HCT116 (cell line): ENCODE results near the gene PHYKPL. TPM values are rescaled to one million over a fixed set of nuclear protein-coding genes. Genes with fewer than 3 reads are reported as not detected.

Source experiments
- ATAC-seq: fragments of 200-7000 bp; cut with Tn5 transposase; 2 replicates; pipeline ENCODE4 v1.9.1; 2020; ENCODE audit warnings: mild to moderate bottlenecking, moderate library complexity
- BruUV-seq: library from RNA; stranded (reverse); fragments of 400-500 nt; replicated peaks from 2 replicates; lab custom pipeline; 2021; lab: Mats Ljungman, UMichigan
- CTCF ChIA-PET: fragments of 300-600 bp; sonication (Branson Sonifier 250); formaldehyde crosslinking; loops from one replicate; lab custom pipeline; 2021; ENCODE audit warnings: antibody characterized with exemption; lab: Charles Lee
- POLR2A ChIA-PET: fragments of 300-600, 350-600 bp; sonication (Branson Sonifier 250); formaldehyde crosslinking; loops from one replicate; lab custom pipeline; 2021; ENCODE audit warnings: antibody characterized with exemption; lab: Charles Lee
- RAD21 ChIA-PET, 2 experiments: fragments of 300-600 bp; sonication (Branson Sonifier 250); formaldehyde crosslinking; loops; one replicate each; lab custom pipeline; 2023; ENCODE audit warnings: low total read pairs in 2 of 2; ENCODE audit not compliant: uncharacterized antibody in 2 of 2, unreplicated experiment in 2 of 2, low non-redundant PET in 1 of 2; lab: Charles Lee
- DNase-seq: peaks from one replicate; pipeline ENCODE4 v3.0.0-alpha.2; 2010; ENCODE audit warnings: low read depth, low spot score
- H2AFZ ChIP-seq: fragments of 200-600 bp; shearing (Covaris generic), sonication (generic); 2 replicates; pipeline ENCODE4 v1.6.1; 2017; ENCODE audit warnings: low read depth, mixed run types, mixed read lengths, antibody characterized with exemption, low read length; ENCODE audit not compliant: poor library complexity, severe bottlenecking
- H3K27ac ChIP-seq: 2 replicates; pipeline ENCODE4 v1.5.1; 2012; ENCODE audit warnings: low read depth, low read length
- H3K27me3 ChIP-seq: fragments of 200-600 bp; sonication (generic); 2 replicates; pipeline ENCODE4 v1.6.1; 2016; ENCODE audit warnings: mixed run types, low read length, mixed read lengths; ENCODE audit not compliant: insufficient read depth
- H3K36me3 ChIP-seq, 2 experiments: fragments of 200-500 bp in 1 of 2; fragments of 200-600 bp in 1 of 2; sonication (Bioruptor generic) in 1 of 2; sonication (generic) in 1 of 2; 2 replicates each; pipeline versions ENCODE4 v1.5.1 to v1.6.1; 2014 to 2016; ENCODE audit warnings: low read length in 2 of 2, inconsistent platforms in 1 of 2, mixed read lengths in 1 of 2, mixed run types in 1 of 2; ENCODE audit not compliant: insufficient read depth in 2 of 2, control insufficient read depth in 1 of 2
- H3K4me1 ChIP-seq, 2 experiments: fragments of 200-600 bp in 1 of 2; sonication (generic) in 1 of 2; 2 replicates each; pipeline versions ENCODE4 v1.5.1 to v1.6.1; 2012 to 2017; ENCODE audit warnings: low read length in 2 of 2, inconsistent platforms in 1 of 2, mild to moderate bottlenecking in 1 of 2, mixed read lengths in 1 of 2, mixed run types in 1 of 2, moderate library complexity in 1 of 2; ENCODE audit not compliant: insufficient read depth in 2 of 2, control insufficient read depth in 1 of 2
- H3K4me2 ChIP-seq: fragments of 200-600 bp; sonication (generic); 2 replicates; pipeline ENCODE4 v1.6.1; 2017; ENCODE audit warnings: mixed run types, low read length, mixed read lengths
- H3K4me3 ChIP-seq, 2 experiments: fragments of 200-600 bp in 1 of 2; sonication (generic) in 1 of 2; replicated peaks in 1 of 2; 2 replicates each; pipeline ENCODE4 v1.5.1; 2011 to 2016; ENCODE audit warnings: low read length in 2 of 2, control low read depth in 1 of 2, low read depth in 1 of 2, mild to moderate bottlenecking in 1 of 2, mixed read lengths in 1 of 2, mixed run types in 1 of 2
- H3K79me2 ChIP-seq: fragments of 200-600 bp; sonication (generic); 2 replicates; pipeline ENCODE4 v1.6.1; 2017; ENCODE audit warnings: mild to moderate bottlenecking, mixed run types, low read length, moderate library complexity, mixed read lengths; ENCODE audit not compliant: insufficient read depth
- H3K9ac ChIP-seq: fragments of 200-600 bp; sonication (generic); 2 replicates; pipeline ENCODE4 v1.6.1; 2016; ENCODE audit warnings: low read length, mixed read lengths
- H3K9me2 ChIP-seq: fragments of 200-600 bp; sonication (generic), shearing (Covaris generic); 2 replicates; pipeline ENCODE4 v1.6.1; 2017; ENCODE audit warnings: mixed run types, mild to moderate bottlenecking, moderate library complexity; ENCODE audit not compliant: insufficient read depth
- H3K9me3 ChIP-seq, 2 experiments: fragments of 200-500 bp in 1 of 2; fragments of 200-600 bp in 1 of 2; sonication (Bioruptor generic) in 1 of 2; sonication (generic) in 1 of 2; 2 replicates each; pipeline ENCODE4 v1.6.1; 2014 to 2017; ENCODE audit warnings: low read length in 2 of 2, mixed read lengths in 2 of 2, inconsistent platforms in 1 of 2, low read depth in 1 of 2, mild to moderate bottlenecking in 1 of 2, mixed run types in 1 of 2, moderate library complexity in 1 of 2; ENCODE audit not compliant: control insufficient read depth in 1 of 2, insufficient read depth in 1 of 2
- H4K20me1 ChIP-seq: fragments of 200-600 bp; sonication (generic), shearing (Covaris generic); 2 replicates; pipeline ENCODE4 v1.6.1; 2017; ENCODE audit warnings: mixed run types, mild to moderate bottlenecking, moderate library complexity; ENCODE audit not compliant: insufficient read depth
- EZH2 ChIP-seq: fragments of 200-600 bp; sonication (generic); IDR thresholded peaks from 2 replicates; pipeline ENCODE4 v1.6.1; 2017; ENCODE audit warnings: antibody characterized with exemption, mixed run types
- FOSL1 ChIP-seq: IDR thresholded peaks from 2 replicates; pipeline ENCODE4 v1.6.1; 2012; ENCODE audit warnings: low read depth
- JUND ChIP-seq: IDR thresholded peaks from 2 replicates; pipeline ENCODE4 v1.6.1; 2012
- POLR2A ChIP-seq: IDR thresholded peaks from 2 replicates; pipeline ENCODE4 v1.7.0; 2011; ENCODE audit warnings: borderline replicate concordance; ENCODE audit not compliant: insufficient read depth, insufficient read length; ENCODE audit errors: extremely low read depth
- POLR2AphosphoS5 ChIP-seq: IDR thresholded peaks from 2 replicates; pipeline ENCODE4 v1.6.1; 2011; ENCODE audit warnings: mild to moderate bottlenecking, low read depth, low read length, moderate library complexity
- RAD21 ChIP-seq: IDR thresholded peaks from 2 replicates; pipeline ENCODE4 v1.6.1; 2012; ENCODE audit warnings: low read depth, mild to moderate bottlenecking
- SRF ChIP-seq: IDR thresholded peaks from 2 replicates; pipeline ENCODE4 v1.6.1; 2012; ENCODE audit warnings: low read depth
- YY1 ChIP-seq: IDR thresholded peaks from 2 replicates; pipeline ENCODE4 v1.6.1; 2011; ENCODE audit warnings: low read length, low read depth, moderate library complexity, mild to moderate bottlenecking; ENCODE audit not compliant: insufficient replicate concordance; ENCODE audit errors: extremely low read depth
- ZNF274 ChIP-seq: fragments of 200-500 bp; sonication (Bioruptor generic); IDR thresholded peaks from 2 replicates; pipeline ENCODE4 v1.6.1; 2014; ENCODE audit warnings: mild to moderate bottlenecking, low read depth, low read length, inconsistent platforms
- intact Hi-C: fragments of 100-400 bp; cut with micrococcal nuclease; formaldehyde crosslinking; loops from 2 replicates; pipeline ENCODE4 v1.10.0; 2022
- total RNA-seq: library from RNA; stranded (reverse); gene quantifications from one replicate; pipeline ENCODE4 v1.2.1, GENCODE V29; 2021; ENCODE audit not compliant: unreplicated experiment
- TF ChIP-seq, protein P1 (sequence below): IDR thresholded peaks from 2 replicates; pipeline ENCODE4 v1.6.1; 2011; ENCODE audit warnings: mild to moderate bottlenecking, low read length, moderate library complexity; ENCODE audit not compliant: insufficient replicate concordance; ENCODE audit errors: extremely low read depth
- TF ChIP-seq, protein P2 (sequence below): IDR thresholded peaks from 2 replicates; pipeline ENCODE4 v1.6.1; 2012
- TF ChIP-seq, protein P3 (sequence below): IDR thresholded peaks from 2 replicates; pipeline ENCODE4 v1.6.1; 2012; ENCODE audit warnings: low read depth
- TF ChIP-seq, protein P4 (sequence below): IDR thresholded peaks from 2 replicates; pipeline ENCODE4 v1.6.1; 2012

Gene PHYKPL
- total RNA-seq, 1 experiment from 2014 or later: 57.8 TPM

DNA sequence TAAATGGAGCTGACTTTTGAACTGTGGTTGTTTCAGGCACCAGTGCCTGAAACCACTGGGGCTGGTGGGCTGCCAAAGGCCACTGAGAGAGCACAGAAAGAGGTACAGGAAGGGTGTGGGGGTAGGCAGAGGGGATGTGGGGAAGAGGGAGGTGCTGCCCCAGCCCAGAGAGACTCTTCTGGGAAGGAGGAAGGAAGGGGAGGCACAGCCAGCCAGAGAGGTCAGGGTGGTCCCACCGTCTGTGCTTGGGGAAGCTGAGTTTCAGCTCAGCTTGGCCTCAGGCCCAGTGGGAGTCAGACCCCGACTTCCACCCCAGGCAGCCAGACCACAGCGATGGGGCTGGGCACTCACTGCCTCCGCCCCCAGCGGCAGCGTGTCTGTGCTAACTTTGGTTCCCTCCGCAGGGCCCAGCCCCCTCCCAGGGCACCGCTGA, 8.6 kb upstream of the PHYKPL start:
- no peaks in the 10 kb centered on the region for H3K4me1 ChIP-seq
- ATAC-seq: no peak
- H3K36me3 ChIP-seq: no peaks in the 10 kb centered on the region
- no peaks in the 10 kb centered on the region for H3K9me3 ChIP-seq
- no TSS peak for BruUV-seq
- H3K4me3 ChIP-seq: no peak overlapping the region
- intact Hi-C loops: no loop called here
- no peak overlapping the region for H3K9ac ChIP-seq
- no peak for DNase-seq
- TF ChIP-seq EZH2: no peak
- TF ChIP-seq, protein P1, sequence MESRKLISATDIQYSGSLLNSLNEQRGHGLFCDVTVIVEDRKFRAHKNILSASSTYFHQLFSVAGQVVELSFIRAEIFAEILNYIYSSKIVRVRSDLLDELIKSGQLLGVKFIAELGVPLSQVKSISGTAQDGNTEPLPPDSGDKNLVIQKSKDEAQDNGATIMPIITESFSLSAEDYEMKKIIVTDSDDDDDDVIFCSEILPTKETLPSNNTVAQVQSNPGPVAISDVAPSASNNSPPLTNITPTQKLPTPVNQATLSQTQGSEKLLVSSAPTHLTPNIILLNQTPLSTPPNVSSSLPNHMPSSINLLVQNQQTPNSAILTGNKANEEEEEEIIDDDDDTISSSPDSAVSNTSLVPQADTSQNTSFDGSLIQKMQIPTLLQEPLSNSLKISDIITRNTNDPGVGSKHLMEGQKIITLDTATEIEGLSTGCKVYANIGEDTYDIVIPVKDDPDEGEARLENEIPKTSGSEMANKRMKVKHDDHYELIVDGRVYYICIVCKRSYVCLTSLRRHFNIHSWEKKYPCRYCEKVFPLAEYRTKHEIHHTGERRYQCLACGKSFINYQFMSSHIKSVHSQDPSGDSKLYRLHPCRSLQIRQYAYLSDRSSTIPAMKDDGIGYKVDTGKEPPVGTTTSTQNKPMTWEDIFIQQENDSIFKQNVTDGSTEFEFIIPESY: no peak
- TF ChIP-seq POLR2A: no peak
- no peak for TF ChIP-seq ZNF274
- TF ChIP-seq RAD21: no peak
- TF ChIP-seq, protein P2, sequence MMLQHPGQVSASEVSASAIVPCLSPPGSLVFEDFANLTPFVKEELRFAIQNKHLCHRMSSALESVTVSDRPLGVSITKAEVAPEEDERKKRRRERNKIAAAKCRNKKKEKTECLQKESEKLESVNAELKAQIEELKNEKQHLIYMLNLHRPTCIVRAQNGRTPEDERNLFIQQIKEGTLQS: no peak
- no peak for TF ChIP-seq YY1
- no peak for TF ChIP-seq SRF
- TF ChIP-seq POLR2AphosphoS5: no peak
- no peak for TF ChIP-seq JUND
- TF ChIP-seq, protein P3, sequence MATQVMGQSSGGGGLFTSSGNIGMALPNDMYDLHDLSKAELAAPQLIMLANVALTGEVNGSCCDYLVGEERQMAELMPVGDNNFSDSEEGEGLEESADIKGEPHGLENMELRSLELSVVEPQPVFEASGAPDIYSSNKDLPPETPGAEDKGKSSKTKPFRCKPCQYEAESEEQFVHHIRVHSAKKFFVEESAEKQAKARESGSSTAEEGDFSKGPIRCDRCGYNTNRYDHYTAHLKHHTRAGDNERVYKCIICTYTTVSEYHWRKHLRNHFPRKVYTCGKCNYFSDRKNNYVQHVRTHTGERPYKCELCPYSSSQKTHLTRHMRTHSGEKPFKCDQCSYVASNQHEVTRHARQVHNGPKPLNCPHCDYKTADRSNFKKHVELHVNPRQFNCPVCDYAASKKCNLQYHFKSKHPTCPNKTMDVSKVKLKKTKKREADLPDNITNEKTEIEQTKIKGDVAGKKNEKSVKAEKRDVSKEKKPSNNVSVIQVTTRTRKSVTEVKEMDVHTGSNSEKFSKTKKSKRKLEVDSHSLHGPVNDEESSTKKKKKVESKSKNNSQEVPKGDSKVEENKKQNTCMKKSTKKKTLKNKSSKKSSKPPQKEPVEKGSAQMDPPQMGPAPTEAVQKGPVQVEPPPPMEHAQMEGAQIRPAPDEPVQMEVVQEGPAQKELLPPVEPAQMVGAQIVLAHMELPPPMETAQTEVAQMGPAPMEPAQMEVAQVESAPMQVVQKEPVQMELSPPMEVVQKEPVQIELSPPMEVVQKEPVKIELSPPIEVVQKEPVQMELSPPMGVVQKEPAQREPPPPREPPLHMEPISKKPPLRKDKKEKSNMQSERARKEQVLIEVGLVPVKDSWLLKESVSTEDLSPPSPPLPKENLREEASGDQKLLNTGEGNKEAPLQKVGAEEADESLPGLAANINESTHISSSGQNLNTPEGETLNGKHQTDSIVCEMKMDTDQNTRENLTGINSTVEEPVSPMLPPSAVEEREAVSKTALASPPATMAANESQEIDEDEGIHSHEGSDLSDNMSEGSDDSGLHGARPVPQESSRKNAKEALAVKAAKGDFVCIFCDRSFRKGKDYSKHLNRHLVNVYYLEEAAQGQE: no peak
- no peak for TF ChIP-seq FOSL1
- TF ChIP-seq, protein P4, sequence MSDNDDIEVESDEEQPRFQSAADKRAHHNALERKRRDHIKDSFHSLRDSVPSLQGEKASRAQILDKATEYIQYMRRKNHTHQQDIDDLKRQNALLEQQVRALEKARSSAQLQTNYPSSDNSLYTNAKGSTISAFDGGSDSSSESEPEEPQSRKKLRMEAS: no peak
- H3K27me3 ChIP-seq: no peaks in the 10 kb centered on the region
- no peaks in the 10 kb centered on the region for H4K20me1 ChIP-seq
- CTCF ChIA-PET: no interaction called here
- RAD21 ChIA-PET: no interaction called here
- H2AFZ ChIP-seq: no peak overlapping the region
- H3K9me2 ChIP-seq: no peaks in the 10 kb centered on the region
- no peaks in the 10 kb centered on the region for H3K79me2 ChIP-seq
- no peak overlapping the region for H3K27ac ChIP-seq
- H3K4me2 ChIP-seq: no peak overlapping the region
- POLR2A ChIA-PET: no interaction called here
